Endodermal cell (in vitro differentiated cells): ENCODE results near the gene ABCA8. TPM values are rescaled to one million over a fixed set of nuclear protein-coding genes. Genes with fewer than 3 reads are reported as not detected.

Experiments used
- DNase-seq: peaks from one replicate; pipeline ENCODE4 v3.0.0-alpha.2; 2017
- H3K27ac ChIP-seq: 2 replicates; pipeline ENCODE4 v1.5.1; 2013; ENCODE audit warnings: mild to moderate bottlenecking, low read depth, low read length, moderate library complexity
- H3K27me3 ChIP-seq: 2 replicates; pipeline ENCODE4 v1.6.1; 2013; ENCODE audit warnings: mild to moderate bottlenecking, low read length, moderate library complexity; ENCODE audit not compliant: insufficient read depth, control insufficient read depth, poor library complexity, severe bottlenecking
- H3K36me3 ChIP-seq: 2 replicates; pipeline ENCODE4 v1.7.0; 2013; ENCODE audit warnings: mild to moderate bottlenecking, low read length, moderate library complexity; ENCODE audit not compliant: control insufficient read depth, insufficient read depth
- H3K4me1 ChIP-seq: one replicate; pipeline ENCODE4 v1.7.0; 2013; ENCODE audit warnings: low read length; ENCODE audit not compliant: control insufficient read depth, insufficient read depth
- H3K4me3 ChIP-seq: 2 replicates; pipeline ENCODE4 v1.5.1; 2013; ENCODE audit warnings: mild to moderate bottlenecking, low read length, moderate library complexity
- H3K9ac ChIP-seq: 2 replicates; pipeline ENCODE4 v1.6.1; 2013; ENCODE audit warnings: mild to moderate bottlenecking, low read length, moderate library complexity; ENCODE audit not compliant: poor library complexity, severe bottlenecking; ENCODE audit errors: extremely low read depth
- H3K9me3 ChIP-seq: 2 replicates; pipeline ENCODE4 v1.6.1; 2013; ENCODE audit warnings: mild to moderate bottlenecking, low read length, moderate library complexity; ENCODE audit not compliant: control insufficient read depth
- H3K27ac Mint-ChIP-seq: 2 replicates; pipeline ENCODE4 v1.8.0; 2020; ENCODE audit warnings: mixed read lengths
- H3K27me3 Mint-ChIP-seq: 2 replicates; pipeline ENCODE4 v1.8.0; 2021; ENCODE audit warnings: mild to moderate bottlenecking, mixed read lengths; ENCODE audit not compliant: insufficient read depth
- H3K36me3 Mint-ChIP-seq: 2 replicates; pipeline ENCODE4 v1.8.0; 2020; ENCODE audit warnings: low read depth, mixed read lengths
- H3K4me1 Mint-ChIP-seq: 2 replicates; pipeline ENCODE4 v1.8.0; 2020; ENCODE audit warnings: mixed read lengths
- H3K4me3 Mint-ChIP-seq: 2 replicates; pipeline ENCODE4 v1.8.0; 2020; ENCODE audit warnings: mild to moderate bottlenecking, moderate library complexity, mixed read lengths
- H3K9me3 Mint-ChIP-seq: 2 replicates; pipeline ENCODE4 v1.8.0; 2020; ENCODE audit warnings: mild to moderate bottlenecking, mixed read lengths
- WGBS, 2 experiments: methylation state at CpG; one replicate each; pipeline versions ENCODE4 v1.1.5 to v1.1.7; 2013; ENCODE audit warnings: missing lambda C conversion rate in 2 of 2, mixed read lengths in 1 of 2; ENCODE audit not compliant: insufficient coverage in 1 of 2, insufficient read length in 1 of 2; 5-methylcytosine and 5-hydroxymethylcytosine counted together
- total RNA-seq, 2 donors: library from RNA; stranded (reverse); fragmentation: NEBNext Ultra II Directional in 1 of 2; extraction: Animal tissue kit (Norgen Biotek cat#: 25700) in 1 of 2; gene quantifications; 2 replicates in 1 of 2; 3 replicates in 1 of 2; pipeline ENCODE4 v1.2.1, GENCODE V29; 2021
- TF ChIP-seq, protein P1 (sequence below): fragments of 200-600 bp; sonication (generic); conservative IDR thresholded peaks from 2 replicates; pipeline ENCODE4 v1.5.0; 2021; ENCODE audit warnings: antibody characterized with exemption, mild to moderate bottlenecking

ABCA8 gene
- total RNA-seq, 2 donors from 2014 or later = not detected

DNA sequence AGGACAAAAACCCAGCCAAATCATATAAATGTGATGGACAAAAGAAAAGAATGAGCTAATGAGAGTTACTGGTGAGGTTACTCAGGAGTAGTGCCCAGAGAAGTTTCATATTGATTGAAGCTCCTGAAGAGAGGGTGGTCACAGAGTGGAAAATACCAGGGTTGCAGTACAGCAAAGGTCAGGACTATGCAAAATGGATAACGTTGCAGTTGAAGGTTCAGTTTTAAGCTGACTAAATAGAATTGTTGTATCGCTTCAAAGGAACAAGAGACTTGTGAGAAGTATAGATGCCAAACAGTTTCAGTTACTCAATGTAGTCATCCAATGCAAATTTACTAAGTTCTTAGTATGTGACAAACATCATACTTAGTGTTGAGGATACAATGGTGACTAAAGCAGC lies 47.1 kb downstream of the ABCA8 start:
- no peaks in the 10 kb centered on the region for H3K9me3 ChIP-seq
- H3K9ac ChIP-seq = no peak overlapping the region
- H3K27ac ChIP-seq = no peak overlapping the region
- peaks cover 8% of the 10 kb centered on the region for H3K4me1 Mint-ChIP-seq
- no peak overlapping the region for H3K27ac Mint-ChIP-seq
- 87 to 92% methylated on average over 2 of the region's 2 CpGs for WGBS, 2 experiments
- DNase-seq = no peak
- no peaks in the 10 kb centered on the region for H3K27me3 Mint-ChIP-seq
- TF ChIP-seq, protein P1, sequence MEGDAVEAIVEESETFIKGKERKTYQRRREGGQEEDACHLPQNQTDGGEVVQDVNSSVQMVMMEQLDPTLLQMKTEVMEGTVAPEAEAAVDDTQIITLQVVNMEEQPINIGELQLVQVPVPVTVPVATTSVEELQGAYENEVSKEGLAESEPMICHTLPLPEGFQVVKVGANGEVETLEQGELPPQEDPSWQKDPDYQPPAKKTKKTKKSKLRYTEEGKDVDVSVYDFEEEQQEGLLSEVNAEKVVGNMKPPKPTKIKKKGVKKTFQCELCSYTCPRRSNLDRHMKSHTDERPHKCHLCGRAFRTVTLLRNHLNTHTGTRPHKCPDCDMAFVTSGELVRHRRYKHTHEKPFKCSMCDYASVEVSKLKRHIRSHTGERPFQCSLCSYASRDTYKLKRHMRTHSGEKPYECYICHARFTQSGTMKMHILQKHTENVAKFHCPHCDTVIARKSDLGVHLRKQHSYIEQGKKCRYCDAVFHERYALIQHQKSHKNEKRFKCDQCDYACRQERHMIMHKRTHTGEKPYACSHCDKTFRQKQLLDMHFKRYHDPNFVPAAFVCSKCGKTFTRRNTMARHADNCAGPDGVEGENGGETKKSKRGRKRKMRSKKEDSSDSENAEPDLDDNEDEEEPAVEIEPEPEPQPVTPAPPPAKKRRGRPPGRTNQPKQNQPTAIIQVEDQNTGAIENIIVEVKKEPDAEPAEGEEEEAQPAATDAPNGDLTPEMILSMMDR = no peak
- no peaks in the 10 kb centered on the region for H3K36me3 ChIP-seq
- no peaks in the 10 kb centered on the region for H3K4me1 ChIP-seq
- no peaks in the 10 kb centered on the region for H3K9me3 Mint-ChIP-seq
- no peak overlapping the region for H3K4me3 ChIP-seq
- no peaks in the 10 kb centered on the region for H3K27me3 ChIP-seq
- no peaks in the 10 kb centered on the region for H3K36me3 Mint-ChIP-seq
- H3K4me3 Mint-ChIP-seq = no peak overlapping the region

DNA sequence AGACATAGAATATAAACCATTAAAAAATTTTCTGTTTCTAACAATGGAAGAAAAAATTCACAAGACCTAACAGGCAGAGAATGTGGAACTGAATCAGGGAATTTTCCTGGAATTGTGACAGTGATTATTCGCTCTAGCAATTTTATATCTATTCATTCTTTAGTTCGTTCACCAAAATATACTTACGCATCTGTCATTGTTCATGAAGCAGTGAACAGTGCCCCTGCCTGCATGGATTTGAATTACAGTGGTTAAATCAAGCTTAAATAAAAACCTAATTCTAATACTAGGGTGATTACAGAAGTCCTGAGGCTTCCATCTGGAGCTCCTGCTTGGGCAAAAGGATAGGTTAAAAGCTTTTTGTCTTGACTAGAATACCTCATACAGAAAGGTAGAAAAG lies 48.6 kb downstream of the ABCA8 start:
- H3K9me3 ChIP-seq = no peaks in the 10 kb centered on the region
- 90 to 95% methylated on average over 3 of the region's 3 CpGs for WGBS, 2 experiments

DNA sequence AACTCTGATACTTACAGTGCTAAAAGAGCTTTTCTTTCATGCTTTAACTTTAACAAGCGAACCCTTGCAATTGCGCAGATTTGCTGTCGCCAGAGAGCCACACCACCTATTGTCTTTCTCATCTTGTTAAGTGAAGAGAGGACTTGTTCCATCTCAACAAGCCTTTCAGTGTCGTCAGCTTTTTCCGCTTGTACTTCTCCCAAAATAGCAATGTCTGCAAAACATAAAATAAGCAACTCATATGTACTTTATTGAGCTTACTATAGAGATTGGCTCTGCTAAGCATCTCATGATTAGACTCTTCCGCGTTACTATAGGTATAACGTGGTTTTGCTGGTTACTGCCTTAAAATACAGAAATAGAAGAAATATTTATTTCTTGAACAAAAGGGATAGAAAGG lies 51.9 kb downstream of the ABCA8 start:
- WGBS, 2 experiments = 86 to 88% methylated on average over 8 of the region's 8 CpGs
- H3K36me3 ChIP-seq = no peaks in the 10 kb centered on the region
- Mint-ChIP-seq H3K4me3 (no peak overlapping the region), H3K27me3 (no peaks in the 10 kb centered on the region), H3K36me3 (no peaks in the 10 kb centered on the region), H3K9me3 (no peaks in the 10 kb centered on the region), H3K4me1 (peaks cover 4% of the 10 kb centered on the region), H3K27ac (no peak overlapping the region)
- no peaks in the 10 kb centered on the region for H3K9me3 ChIP-seq
- TF ChIP-seq, protein P1 = no peak
- no peak overlapping the region for H3K4me3 ChIP-seq
- H3K4me1 ChIP-seq = no peaks in the 10 kb centered on the region
- no peak overlapping the region for H3K27ac ChIP-seq
- no peaks in the 10 kb centered on the region for H3K27me3 ChIP-seq
- no peak overlapping the region for H3K9ac ChIP-seq
- DNase-seq = no peak

More for the DNA sequence above, 48.6 kb downstream of the ABCA8 start:
- Histone ChIP-seq H3K36me3 (no peaks in the 10 kb centered on the region), H3K27ac (no peak overlapping the region), H3K9ac (no peak overlapping the region), H3K4me3 (no peak overlapping the region), H3K4me1 (no peaks in the 10 kb centered on the region), H3K27me3 (no peaks in the 10 kb centered on the region)
- Mint-ChIP-seq H3K27ac (no peak overlapping the region), H3K4me1 (peaks cover 8% of the 10 kb centered on the region), H3K9me3 (no peaks in the 10 kb centered on the region), H3K4me3 (no peak overlapping the region), H3K27me3 (no peaks in the 10 kb centered on the region), H3K36me3 (no peaks in the 10 kb centered on the region)
- TF ChIP-seq, protein P1 = peak; percentile 76
- DNase-seq = peak; percentile 61
